ENCODE data around the gene CDKN1A. TPM values are rescaled to one million over a fixed set of nuclear protein-coding genes. Genes with fewer than 3 reads are reported as not detected.

The CDKN1A gene
- total RNA-seq (2021) (35.9 to 75.1 TPM (median 38.1 TPM) in 3 replicates), Bru-seq, nascent RNA (percentile 85 among the genes with signal in this experiment)
- long read RNA-seq, experiment 1, transcript CDKN1A-201 (3 exons, 2,180 nt) = major isoform, 112 of 145 reads
- long read RNA-seq, experiment 1, partial matches to known transcripts = 12 of 145 reads
- long read RNA-seq, experiment 1, other reads (novel, unspliced or antisense) = 14 of 145 reads
- long read RNA-seq, experiment 2, transcript CDKN1A-201 (3 exons, 2,180 nt) = major isoform, 27 of 43 reads
- long read RNA-seq, experiment 2, partial matches to known transcripts = 14 of 43 reads
- long read RNA-seq, experiment 2, other reads (novel, unspliced or antisense) = 1 of 43 reads
- long read RNA-seq, experiment 3, transcript CDKN1A-201 (3 exons, 2,180 nt) = major isoform, 32 of 36 reads
- long read RNA-seq, experiment 3, partial matches to known transcripts = 0 of 36 reads
- long read RNA-seq, experiment 3, other reads (novel, unspliced or antisense) = 2 of 36 reads

DNA sequence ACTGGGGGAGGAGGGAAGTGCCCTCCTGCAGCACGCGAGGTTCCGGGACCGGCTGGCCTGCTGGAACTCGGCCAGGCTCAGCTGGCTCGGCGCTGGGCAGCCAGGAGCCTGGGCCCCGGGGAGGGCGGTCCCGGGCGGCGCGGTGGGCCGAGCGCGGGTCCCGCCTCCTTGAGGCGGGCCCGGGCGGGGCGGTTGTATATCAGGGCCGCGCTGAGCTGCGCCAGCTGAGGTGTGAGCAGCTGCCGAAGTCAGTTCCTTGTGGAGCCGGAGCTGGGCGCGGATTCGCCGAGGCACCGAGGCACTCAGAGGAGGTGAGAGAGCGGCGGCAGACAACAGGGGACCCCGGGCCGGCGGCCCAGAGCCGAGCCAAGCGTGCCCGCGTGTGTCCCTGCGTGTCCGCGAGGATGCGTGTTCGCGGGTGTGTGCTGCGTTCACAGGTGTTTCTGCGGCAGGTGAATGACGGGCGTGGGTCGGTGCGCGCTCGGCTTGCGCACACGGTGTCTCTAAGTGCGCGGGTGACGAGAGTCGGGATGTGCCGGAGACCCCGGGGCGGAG is at the start of gene CDKN1A:
Gene CDKN1A (plus strand): TSS at position 227 of the 555 bp plus-strand sequence. CDS start 5,388 bp downstream, outside the sequence.
- H3K27ac Mint-ChIP-seq = peak within 1 kb of the TSS; percentile 81
- H3K36me3 Mint-ChIP-seq = peaks cover 3% of the 10 kb centered on the region; the same call in 1 of the 2 replicates
- peak within 1 kb of the TSS; percentile 92 for H3K4me3 Mint-ChIP-seq
- H3K27me3 Mint-ChIP-seq (ENCODE audit: low read depth) = peaks cover 35% of the 10 kb centered on the region
- CTCF ChIA-PET = interaction anchor here (0.7 to 1.9 kb wide), 12 partner anchors 12 to 338 kb away, joined by 3 to 20 read pairs (median 4); no protein-coding TSS in a partner anchor
- POLR2A ChIA-PET = interaction anchor here (0.6 to 1.3 kb wide), 6 partner anchors 9 to 354 kb away, joined by 3 to 12 read pairs (median 3); no protein-coding TSS in a partner anchor
- ATAC-seq = peak; percentile 90
- peak; percentile 86 for DNase-seq (ENCODE audit: low spot score)
- H3K4me1 Mint-ChIP-seq = peaks cover 52% of the 10 kb centered on the region
- H3K9me3 Mint-ChIP-seq = no peaks in the 10 kb centered on the region
- TF ChIP-seq, protein P1, sequence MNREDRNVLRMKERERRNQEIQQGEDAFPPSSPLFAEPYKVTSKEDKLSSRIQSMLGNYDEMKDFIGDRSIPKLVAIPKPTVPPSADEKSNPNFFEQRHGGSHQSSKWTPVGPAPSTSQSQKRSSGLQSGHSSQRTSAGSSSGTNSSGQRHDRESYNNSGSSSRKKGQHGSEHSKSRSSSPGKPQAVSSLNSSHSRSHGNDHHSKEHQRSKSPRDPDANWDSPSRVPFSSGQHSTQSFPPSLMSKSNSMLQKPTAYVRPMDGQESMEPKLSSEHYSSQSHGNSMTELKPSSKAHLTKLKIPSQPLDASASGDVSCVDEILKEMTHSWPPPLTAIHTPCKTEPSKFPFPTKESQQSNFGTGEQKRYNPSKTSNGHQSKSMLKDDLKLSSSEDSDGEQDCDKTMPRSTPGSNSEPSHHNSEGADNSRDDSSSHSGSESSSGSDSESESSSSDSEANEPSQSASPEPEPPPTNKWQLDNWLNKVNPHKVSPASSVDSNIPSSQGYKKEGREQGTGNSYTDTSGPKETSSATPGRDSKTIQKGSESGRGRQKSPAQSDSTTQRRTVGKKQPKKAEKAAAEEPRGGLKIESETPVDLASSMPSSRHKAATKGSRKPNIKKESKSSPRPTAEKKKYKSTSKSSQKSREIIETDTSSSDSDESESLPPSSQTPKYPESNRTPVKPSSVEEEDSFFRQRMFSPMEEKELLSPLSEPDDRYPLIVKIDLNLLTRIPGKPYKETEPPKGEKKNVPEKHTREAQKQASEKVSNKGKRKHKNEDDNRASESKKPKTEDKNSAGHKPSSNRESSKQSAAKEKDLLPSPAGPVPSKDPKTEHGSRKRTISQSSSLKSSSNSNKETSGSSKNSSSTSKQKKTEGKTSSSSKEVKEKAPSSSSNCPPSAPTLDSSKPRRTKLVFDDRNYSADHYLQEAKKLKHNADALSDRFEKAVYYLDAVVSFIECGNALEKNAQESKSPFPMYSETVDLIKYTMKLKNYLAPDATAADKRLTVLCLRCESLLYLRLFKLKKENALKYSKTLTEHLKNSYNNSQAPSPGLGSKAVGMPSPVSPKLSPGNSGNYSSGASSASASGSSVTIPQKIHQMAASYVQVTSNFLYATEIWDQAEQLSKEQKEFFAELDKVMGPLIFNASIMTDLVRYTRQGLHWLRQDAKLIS (CRISPR knock-in tag; IDR thresholded peaks at IDR 0.05; ENCODE audit: borderline replicate concordance) = peak; percentile 71; the same call in 1 of the 2 replicates
- TF ChIP-seq, protein P2, sequence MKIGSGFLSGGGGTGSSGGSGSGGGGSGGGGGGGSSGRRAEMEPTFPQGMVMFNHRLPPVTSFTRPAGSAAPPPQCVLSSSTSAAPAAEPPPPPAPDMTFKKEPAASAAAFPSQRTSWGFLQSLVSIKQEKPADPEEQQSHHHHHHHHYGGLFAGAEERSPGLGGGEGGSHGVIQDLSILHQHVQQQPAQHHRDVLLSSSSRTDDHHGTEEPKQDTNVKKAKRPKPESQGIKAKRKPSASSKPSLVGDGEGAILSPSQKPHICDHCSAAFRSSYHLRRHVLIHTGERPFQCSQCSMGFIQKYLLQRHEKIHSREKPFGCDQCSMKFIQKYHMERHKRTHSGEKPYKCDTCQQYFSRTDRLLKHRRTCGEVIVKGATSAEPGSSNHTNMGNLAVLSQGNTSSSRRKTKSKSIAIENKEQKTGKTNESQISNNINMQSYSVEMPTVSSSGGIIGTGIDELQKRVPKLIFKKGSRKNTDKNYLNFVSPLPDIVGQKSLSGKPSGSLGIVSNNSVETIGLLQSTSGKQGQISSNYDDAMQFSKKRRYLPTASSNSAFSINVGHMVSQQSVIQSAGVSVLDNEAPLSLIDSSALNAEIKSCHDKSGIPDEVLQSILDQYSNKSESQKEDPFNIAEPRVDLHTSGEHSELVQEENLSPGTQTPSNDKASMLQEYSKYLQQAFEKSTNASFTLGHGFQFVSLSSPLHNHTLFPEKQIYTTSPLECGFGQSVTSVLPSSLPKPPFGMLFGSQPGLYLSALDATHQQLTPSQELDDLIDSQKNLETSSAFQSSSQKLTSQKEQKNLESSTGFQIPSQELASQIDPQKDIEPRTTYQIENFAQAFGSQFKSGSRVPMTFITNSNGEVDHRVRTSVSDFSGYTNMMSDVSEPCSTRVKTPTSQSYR (CRISPR knock-in tag; IDR thresholded peaks at IDR 0.05) = 0 out of 2 replicates have a peak, but pooled peaks have one; percentile 28
- TF ChIP-seq ZBTB21 (CRISPR knock-in tag; IDR thresholded peaks at IDR 0.05; ENCODE audit: borderline replicate concordance) = no peak; the same call in 1 of the 2 replicates
- TF ChIP-seq, protein P3, sequence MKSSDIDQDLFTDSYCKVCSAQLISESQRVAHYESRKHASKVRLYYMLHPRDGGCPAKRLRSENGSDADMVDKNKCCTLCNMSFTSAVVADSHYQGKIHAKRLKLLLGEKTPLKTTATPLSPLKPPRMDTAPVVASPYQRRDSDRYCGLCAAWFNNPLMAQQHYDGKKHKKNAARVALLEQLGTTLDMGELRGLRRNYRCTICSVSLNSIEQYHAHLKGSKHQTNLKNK (CRISPR knock-in tag; IDR thresholded peaks at IDR 0.05) = no peak
- no peak for TF ChIP-seq NFE2L1 (CRISPR knock-in tag; IDR thresholded peaks at IDR 0.05)
- peak; percentile 69 for TF ChIP-seq FOXK1 (CRISPR knock-in tag; IDR thresholded peaks at IDR 0.05)
- no peak for TF ChIP-seq TCF7 (CRISPR knock-in tag; IDR thresholded peaks at IDR 0.05; ENCODE audit: low read depth)
- TF ChIP-seq, protein P4, sequence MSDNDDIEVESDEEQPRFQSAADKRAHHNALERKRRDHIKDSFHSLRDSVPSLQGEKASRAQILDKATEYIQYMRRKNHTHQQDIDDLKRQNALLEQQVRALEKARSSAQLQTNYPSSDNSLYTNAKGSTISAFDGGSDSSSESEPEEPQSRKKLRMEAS (CRISPR knock-in tag; IDR thresholded peaks at IDR 0.05) = peak; percentile 66; the same call in 1 of the 2 replicates
- TF ChIP-seq MXD4 (CRISPR knock-in tag; IDR thresholded peaks at IDR 0.05; ENCODE audit: borderline replicate concordance) = no peak
- TF ChIP-seq CREM (CRISPR knock-in tag; IDR thresholded peaks at IDR 0.05) = no peak
- TF ChIP-seq ATF1 (CRISPR knock-in tag; IDR thresholded peaks at IDR 0.05) = no peak
- TF ChIP-seq ZNF671 (CRISPR knock-in tag; IDR thresholded peaks at IDR 0.05) = no peak
- TF ChIP-seq FOXJ3 (CRISPR knock-in tag; IDR thresholded peaks at IDR 0.05; ENCODE audit: borderline replicate concordance) = no peak
- TF ChIP-seq, protein P5, sequence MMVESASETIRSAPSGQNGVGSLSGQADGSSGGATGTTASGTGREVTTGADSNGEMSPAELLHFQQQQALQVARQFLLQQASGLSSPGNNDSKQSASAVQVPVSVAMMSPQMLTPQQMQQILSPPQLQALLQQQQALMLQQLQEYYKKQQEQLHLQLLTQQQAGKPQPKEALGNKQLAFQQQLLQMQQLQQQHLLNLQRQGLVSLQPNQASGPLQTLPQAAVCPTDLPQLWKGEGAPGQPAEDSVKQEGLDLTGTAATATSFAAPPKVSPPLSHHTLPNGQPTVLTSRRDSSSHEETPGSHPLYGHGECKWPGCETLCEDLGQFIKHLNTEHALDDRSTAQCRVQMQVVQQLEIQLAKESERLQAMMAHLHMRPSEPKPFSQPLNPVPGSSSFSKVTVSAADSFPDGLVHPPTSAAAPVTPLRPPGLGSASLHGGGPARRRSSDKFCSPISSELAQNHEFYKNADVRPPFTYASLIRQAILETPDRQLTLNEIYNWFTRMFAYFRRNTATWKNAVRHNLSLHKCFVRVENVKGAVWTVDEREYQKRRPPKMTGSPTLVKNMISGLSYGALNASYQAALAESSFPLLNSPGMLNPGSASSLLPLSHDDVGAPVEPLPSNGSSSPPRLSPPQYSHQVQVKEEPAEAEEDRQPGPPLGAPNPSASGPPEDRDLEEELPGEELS (CRISPR knock-in tag; IDR thresholded peaks at IDR 0.05) = peak; percentile 27; the same call in 1 of the 2 replicates
- 0 out of 2 replicates have a peak, but pooled peaks have one; percentile 31 for TF ChIP-seq ZNF232 (CRISPR knock-in tag; IDR thresholded peaks at IDR 0.05)
- 0 out of 2 replicates have a peak, but pooled peaks have one; percentile 20 for TF ChIP-seq SP1 (CRISPR knock-in tag; conservative IDR thresholded peaks at IDR 0.05)
- TF ChIP-seq, protein P6, sequence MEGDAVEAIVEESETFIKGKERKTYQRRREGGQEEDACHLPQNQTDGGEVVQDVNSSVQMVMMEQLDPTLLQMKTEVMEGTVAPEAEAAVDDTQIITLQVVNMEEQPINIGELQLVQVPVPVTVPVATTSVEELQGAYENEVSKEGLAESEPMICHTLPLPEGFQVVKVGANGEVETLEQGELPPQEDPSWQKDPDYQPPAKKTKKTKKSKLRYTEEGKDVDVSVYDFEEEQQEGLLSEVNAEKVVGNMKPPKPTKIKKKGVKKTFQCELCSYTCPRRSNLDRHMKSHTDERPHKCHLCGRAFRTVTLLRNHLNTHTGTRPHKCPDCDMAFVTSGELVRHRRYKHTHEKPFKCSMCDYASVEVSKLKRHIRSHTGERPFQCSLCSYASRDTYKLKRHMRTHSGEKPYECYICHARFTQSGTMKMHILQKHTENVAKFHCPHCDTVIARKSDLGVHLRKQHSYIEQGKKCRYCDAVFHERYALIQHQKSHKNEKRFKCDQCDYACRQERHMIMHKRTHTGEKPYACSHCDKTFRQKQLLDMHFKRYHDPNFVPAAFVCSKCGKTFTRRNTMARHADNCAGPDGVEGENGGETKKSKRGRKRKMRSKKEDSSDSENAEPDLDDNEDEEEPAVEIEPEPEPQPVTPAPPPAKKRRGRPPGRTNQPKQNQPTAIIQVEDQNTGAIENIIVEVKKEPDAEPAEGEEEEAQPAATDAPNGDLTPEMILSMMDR (IDR thresholded peaks at IDR 0.05) = no peak
- TF ChIP-seq, protein P7, sequence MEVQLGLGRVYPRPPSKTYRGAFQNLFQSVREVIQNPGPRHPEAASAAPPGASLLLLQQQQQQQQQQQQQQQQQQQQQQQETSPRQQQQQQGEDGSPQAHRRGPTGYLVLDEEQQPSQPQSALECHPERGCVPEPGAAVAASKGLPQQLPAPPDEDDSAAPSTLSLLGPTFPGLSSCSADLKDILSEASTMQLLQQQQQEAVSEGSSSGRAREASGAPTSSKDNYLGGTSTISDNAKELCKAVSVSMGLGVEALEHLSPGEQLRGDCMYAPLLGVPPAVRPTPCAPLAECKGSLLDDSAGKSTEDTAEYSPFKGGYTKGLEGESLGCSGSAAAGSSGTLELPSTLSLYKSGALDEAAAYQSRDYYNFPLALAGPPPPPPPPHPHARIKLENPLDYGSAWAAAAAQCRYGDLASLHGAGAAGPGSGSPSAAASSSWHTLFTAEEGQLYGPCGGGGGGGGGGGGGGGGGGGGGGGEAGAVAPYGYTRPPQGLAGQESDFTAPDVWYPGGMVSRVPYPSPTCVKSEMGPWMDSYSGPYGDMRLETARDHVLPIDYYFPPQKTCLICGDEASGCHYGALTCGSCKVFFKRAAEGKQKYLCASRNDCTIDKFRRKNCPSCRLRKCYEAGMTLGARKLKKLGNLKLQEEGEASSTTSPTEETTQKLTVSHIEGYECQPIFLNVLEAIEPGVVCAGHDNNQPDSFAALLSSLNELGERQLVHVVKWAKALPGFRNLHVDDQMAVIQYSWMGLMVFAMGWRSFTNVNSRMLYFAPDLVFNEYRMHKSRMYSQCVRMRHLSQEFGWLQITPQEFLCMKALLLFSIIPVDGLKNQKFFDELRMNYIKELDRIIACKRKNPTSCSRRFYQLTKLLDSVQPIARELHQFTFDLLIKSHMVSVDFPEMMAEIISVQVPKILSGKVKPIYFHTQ (CRISPR knock-in tag; IDR thresholded peaks at IDR 0.05) = no peak
- TF ChIP-seq, protein P8, sequence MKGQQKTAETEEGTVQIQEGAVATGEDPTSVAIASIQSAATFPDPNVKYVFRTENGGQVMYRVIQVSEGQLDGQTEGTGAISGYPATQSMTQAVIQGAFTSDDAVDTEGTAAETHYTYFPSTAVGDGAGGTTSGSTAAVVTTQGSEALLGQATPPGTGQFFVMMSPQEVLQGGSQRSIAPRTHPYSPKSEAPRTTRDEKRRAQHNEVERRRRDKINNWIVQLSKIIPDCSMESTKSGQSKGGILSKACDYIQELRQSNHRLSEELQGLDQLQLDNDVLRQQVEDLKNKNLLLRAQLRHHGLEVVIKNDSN (CRISPR knock-in tag; IDR thresholded peaks at IDR 0.05) = no peak
- TF ChIP-seq PRRX2 (CRISPR knock-in tag; IDR thresholded peaks at IDR 0.05) = 0 out of 2 replicates have a peak, but pooled peaks have one; percentile 47

Data from WTC11 (cell line).